NT2/D1 (cell line): ENCODE measurements around the gene TCERG1L.
"Not testable (repeated sequence)": the region's sequence is repeated elsewhere in the genome, so short reads cannot be mapped to it uniquely, and the experiment has no call there.

ENCODE experiments used
- DNase-seq: peaks from one replicate; pipeline ENCODE4 v3.0.0-alpha.2; 2011; ENCODE audit warnings: low read depth, low spot score
- H3K27me3 ChIP-seq: 2 replicates; pipeline ENCODE4 v1.6.0; 2011; ENCODE audit warnings: mild to moderate bottlenecking; ENCODE audit not compliant: insufficient read length, insufficient read depth
- H3K36me3 ChIP-seq: 2 replicates; pipeline ENCODE4 v1.6.1; 2011; ENCODE audit warnings: mild to moderate bottlenecking, low read length, mixed read lengths; ENCODE audit not compliant: insufficient read depth, insufficient read length
- H3K4me1 ChIP-seq: 2 replicates; pipeline ENCODE4 v1.5.1; 2011; ENCODE audit not compliant: insufficient read depth, insufficient read length
- H3K4me3 ChIP-seq: 2 replicates; pipeline ENCODE4 v1.5.1; 2011; ENCODE audit warnings: low read depth; ENCODE audit not compliant: insufficient read length
- H3K9ac ChIP-seq: 2 replicates; pipeline ENCODE4 v1.6.0; 2011; ENCODE audit warnings: low read depth; ENCODE audit not compliant: insufficient read length
- H3K9me3 ChIP-seq: 2 replicates; pipeline ENCODE4 v1.5.1; 2011; ENCODE audit warnings: mild to moderate bottlenecking, low read length; ENCODE audit not compliant: insufficient read depth
- SUZ12 ChIP-seq: IDR thresholded peaks from 2 replicates; pipeline ENCODE4 v1.6.1; 2011; ENCODE audit not compliant: insufficient read length, insufficient read depth; ENCODE audit errors: extremely low read depth
- YY1 ChIP-seq: IDR thresholded peaks from 2 replicates; pipeline ENCODE4 v1.6.1; 2011; ENCODE audit not compliant: insufficient read length, insufficient read depth
- ZNF274 ChIP-seq: IDR thresholded peaks from 2 replicates; pipeline ENCODE4 v1.6.1; 2011; ENCODE audit warnings: mild to moderate bottlenecking, low read depth, low read length

TCERG1L gene

GRCh38 chr10:131140606-131141005 lies 170.9 kb downstream of the TCERG1L start:
- H3K4me3 ChIP-seq, result no peak overlapping the region
- no peaks in the 10 kb centered on the region for H3K27me3 ChIP-seq
- no peak for DNase-seq
- H3K9ac ChIP-seq, result no peak overlapping the region
- 0 out of 2 replicates have a peak, but pooled peaks cover 5% of the 10 kb centered on the region for H3K9me3 ChIP-seq
- no peaks in the 10 kb centered on the region for H3K36me3 ChIP-seq
- TF ChIP-seq YY1 (no peak), SUZ12 (no peak), ZNF274 (no peak)
- H3K4me1 ChIP-seq, result peaks cover under 1% of the 10 kb centered on the region

- Histone ChIP-seq H3K4me3 (no peak overlapping the region), H3K27me3 (no peaks in the 10 kb centered on the region), H3K9ac (no peak overlapping the region), H3K9me3 (no peaks in the 10 kb centered on the region), H3K36me3 (no peaks in the 10 kb centered on the region), H3K4me1 (peaks cover 2% of the 10 kb centered on the region)
- no peak for DNase-seq
- TF ChIP-seq ZNF274, result no peak
- no peak for TF ChIP-seq YY1
- no peak for TF ChIP-seq SUZ12
Measured at GRCh38 chr10:131137223-131137622, 174.3 kb downstream of the TCERG1L start.

- not testable (repeated sequence) for H3K9ac ChIP-seq, H3K4me3 ChIP-seq, H3K27me3 ChIP-seq, H3K9me3 ChIP-seq, H3K36me3 ChIP-seq, DNase-seq, H3K4me1 ChIP-seq
Measured at GRCh38 chr10:131136336-131136735, 175.2 kb downstream of the TCERG1L start.

DNA sequence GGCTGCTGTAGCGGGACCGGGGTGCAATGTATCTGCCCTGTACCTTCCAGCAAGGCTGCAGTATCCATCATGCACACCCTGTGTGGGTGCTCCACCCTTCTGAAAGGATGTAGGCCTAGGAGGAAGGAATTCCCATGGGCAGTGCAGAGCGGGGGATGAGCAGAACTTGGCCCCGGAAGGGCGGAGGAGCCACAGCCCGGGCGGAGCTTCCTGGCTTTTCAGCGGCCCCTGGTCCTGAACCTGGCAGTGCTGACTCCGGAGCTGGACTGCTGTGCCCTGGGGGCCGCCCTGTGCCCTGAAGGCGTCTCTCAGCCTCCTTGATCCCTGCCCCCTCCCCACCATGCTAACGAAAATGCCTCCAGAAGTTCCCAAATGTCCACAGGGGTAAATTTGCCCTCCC lies 175.8 kb downstream of the TCERG1L start:
- peaks cover 2% of the 10 kb centered on the region for H3K4me1 ChIP-seq
- no peaks in the 10 kb centered on the region for H3K9me3 ChIP-seq

DNA sequence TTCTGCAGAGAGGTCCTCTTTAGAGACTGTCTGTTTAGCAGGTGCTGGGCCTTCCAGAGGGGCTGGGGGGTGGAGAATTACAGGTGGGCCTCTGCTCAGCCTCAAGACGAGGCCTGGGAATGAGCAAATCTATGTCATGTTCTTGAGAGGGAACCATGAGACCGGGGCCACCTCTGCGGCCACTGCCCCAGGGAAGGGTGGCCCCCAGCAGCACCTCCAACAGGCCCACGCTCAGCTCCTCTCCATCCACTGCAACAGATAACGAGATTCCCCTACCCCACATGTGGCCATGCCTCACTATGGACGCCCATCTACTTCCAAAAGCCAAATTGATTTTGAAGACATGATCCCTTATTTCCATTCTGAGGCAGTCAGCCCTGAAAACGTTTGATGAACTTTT lies 176.9 kb downstream of the TCERG1L start:
- no peaks in the 10 kb centered on the region for H3K36me3 ChIP-seq
- no peak for TF ChIP-seq YY1
- no peak for TF ChIP-seq ZNF274
- no peak for TF ChIP-seq SUZ12

More for the DNA sequence above, 175.8 kb downstream of the TCERG1L start:
- Histone ChIP-seq H3K27me3 (no peaks in the 10 kb centered on the region), H3K4me3 (no peak overlapping the region), H3K9ac (no peak overlapping the region), H3K36me3 (no peaks in the 10 kb centered on the region)
- no peak for TF ChIP-seq SUZ12
- TF ChIP-seq ZNF274, result no peak
- TF ChIP-seq YY1, result no peak
- no peak for DNase-seq

DNA sequence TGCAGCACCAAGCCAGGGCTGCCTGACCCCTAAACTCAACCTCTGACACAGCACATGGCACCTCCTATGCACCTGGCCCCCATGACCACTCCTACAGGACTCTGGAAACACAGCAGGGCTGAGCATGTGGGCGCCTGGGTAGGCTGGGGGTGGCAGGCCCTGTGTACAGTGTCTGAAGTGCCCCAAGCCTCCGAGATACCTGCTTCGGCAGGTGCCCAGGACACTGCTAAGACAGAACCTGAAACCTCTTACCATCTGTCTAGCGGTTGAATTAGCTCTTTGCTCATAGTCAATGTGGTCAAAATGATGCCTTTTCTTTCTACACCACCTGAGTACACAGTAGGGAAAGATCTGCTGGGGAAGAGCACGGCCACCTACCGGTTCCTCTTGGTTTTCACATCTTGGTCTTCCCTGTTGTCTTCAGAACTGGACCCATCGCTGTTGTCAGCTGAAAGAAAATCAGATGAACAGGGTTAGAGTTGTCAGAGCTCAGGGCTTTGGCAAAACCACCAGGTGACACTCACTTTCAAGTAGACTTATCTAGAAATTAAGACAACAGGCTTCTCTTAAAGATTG lies 177.4 kb downstream of the TCERG1L start:
- no peak for DNase-seq
- TF ChIP-seq YY1 (no peak), SUZ12 (no peak), ZNF274 (no peak)
- Histone ChIP-seq H3K36me3 (no peaks in the 10 kb centered on the region), H3K27me3 (no peaks in the 10 kb centered on the region), H3K9me3 (no peaks in the 10 kb centered on the region), H3K9ac (no peak overlapping the region), H3K4me1 (peaks cover 2% of the 10 kb centered on the region), H3K4me3 (no peak overlapping the region)

More for the DNA sequence above, 176.9 kb downstream of the TCERG1L start:
- Histone ChIP-seq H3K9me3 (no peaks in the 10 kb centered on the region), H3K9ac (no peak overlapping the region), H3K4me1 (peaks cover 2% of the 10 kb centered on the region), H3K27me3 (no peaks in the 10 kb centered on the region), H3K4me3 (no peak overlapping the region)
- no peak for DNase-seq

DNA sequence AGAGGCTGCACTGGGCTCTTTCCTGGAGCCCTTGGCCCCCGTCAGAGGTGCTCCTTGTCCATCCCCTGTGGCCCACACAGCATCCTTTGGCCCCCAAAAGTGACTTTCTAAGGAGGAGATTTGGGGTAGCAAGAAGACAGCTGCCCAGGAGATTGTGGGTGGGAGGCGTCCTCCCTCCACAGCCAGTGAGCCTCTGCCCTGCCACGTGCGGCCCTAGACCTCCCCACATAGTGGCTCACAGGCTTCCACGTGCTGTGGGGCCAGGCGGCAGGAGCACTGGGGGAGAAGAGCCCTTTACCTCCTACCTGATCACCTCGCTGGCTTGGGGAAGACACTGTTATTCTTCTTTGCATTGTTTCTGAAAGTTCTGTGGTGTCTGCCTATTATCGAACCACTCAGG lies 178.8 kb downstream of the TCERG1L start:
- TF ChIP-seq ZNF274, result no peak
- TF ChIP-seq SUZ12, result no peak
- DNase-seq, result no peak
- Histone ChIP-seq H3K9ac (no peak overlapping the region), H3K27me3 (no peaks in the 10 kb centered on the region), H3K4me3 (no peak overlapping the region), H3K9me3 (no peaks in the 10 kb centered on the region), H3K36me3 (no peaks in the 10 kb centered on the region), H3K4me1 (peaks cover 2% of the 10 kb centered on the region)

- Histone ChIP-seq H3K36me3 (no peaks in the 10 kb centered on the region), H3K9me3 (no peaks in the 10 kb centered on the region), H3K4me1 (peaks cover 6% of the 10 kb centered on the region), H3K9ac (no peak overlapping the region), H3K4me3 (no peak overlapping the region), H3K27me3 (no peaks in the 10 kb centered on the region)
- no peak for DNase-seq
- TF ChIP-seq SUZ12, result no peak
- no peak for TF ChIP-seq ZNF274
- no peak for TF ChIP-seq YY1
Measured at GRCh38 chr10:131131726-131132591, 179.6 kb downstream of the TCERG1L start.
